GM19240 (cell line): ENCODE data around the gene TMC4.

Experiments used
- DNase-seq: peaks from one replicate; pipeline ENCODE4 v3.0.0; 2011; ENCODE audit warnings: low spot score; ENCODE audit not compliant: insufficient read length

The TMC4 gene

DNA sequence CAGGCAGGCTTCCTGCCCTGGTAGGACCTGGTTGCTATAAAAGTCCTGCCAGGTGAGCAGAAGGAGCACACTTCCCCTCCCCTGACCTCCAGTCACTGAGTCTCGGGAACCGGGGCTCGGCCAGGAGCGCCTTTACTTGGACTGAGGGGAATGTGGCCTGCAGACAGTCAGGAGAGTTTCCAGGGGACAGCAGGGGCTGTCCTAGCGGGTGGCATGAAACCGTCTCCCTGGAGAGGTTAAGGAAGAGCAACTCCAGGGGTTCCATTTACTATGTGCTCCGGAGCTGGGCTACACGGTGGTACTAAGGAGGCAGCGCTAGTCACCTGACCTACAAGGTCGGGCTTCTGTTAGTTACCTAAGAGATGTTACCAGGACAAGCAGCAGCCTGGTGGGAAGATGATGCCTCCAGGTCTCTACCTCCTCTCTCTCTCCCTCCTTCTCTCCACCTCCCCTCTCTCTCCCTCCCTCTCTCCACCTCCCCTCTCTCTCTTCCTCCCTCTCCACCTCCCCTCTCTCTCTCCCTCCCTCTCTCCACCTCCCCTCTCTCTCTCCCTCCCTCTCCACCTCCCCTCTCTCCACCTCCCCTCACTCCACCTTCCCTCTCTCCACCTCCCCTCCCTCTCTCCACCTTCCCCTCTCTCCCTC lies 39.5 kb downstream of the TMC4 start:
- no peak for DNase-seq

GRCh38 chr19:54129617-54129996 lies 43.4 kb downstream of the TMC4 start:
- DNase-seq: no peak

GRCh38 chr19:54128796-54129616 lies 44.0 kb downstream of the TMC4 start:
- DNase-seq: no peak

GRCh38 chr19:54128441-54128725 lies 44.6 kb downstream of the TMC4 start:
- no peak for DNase-seq

- DNase-seq: no peak
These were observed 45.1 kb downstream of the TMC4 start for GRCh38 chr19:54127688-54128440.

DNA sequence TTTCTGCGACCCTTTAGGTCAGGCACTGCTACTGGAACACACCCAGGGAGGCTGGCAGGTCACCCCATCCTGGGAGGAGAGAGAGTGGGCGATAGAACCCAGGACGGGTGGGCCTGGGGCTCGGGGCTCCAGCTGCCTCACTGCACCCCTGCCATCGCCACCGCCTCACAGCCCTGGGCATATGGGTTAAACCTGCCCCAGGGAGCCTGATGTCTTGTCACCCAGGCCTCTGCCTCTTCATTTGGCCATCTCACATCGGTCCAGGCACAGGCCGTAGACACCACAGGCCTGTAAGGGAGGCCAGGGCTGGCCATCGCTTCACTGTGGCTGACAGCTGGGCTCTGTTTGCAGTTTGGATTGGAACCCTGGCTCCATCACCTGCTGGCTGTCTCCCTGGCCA lies 47.2 kb downstream of the TMC4 start:
- no peak for DNase-seq

GRCh38 chr19:54124393-54124792 lies 48.6 kb downstream of the TMC4 start:
- no peak for DNase-seq

- no peak for DNase-seq
These were observed 49.3 kb downstream of the TMC4 start for GRCh38 chr19:54123682-54124081.

GRCh38 chr19:54121259-54121658 lies 51.7 kb downstream of the TMC4 start:
- no peak for DNase-seq

DNA sequence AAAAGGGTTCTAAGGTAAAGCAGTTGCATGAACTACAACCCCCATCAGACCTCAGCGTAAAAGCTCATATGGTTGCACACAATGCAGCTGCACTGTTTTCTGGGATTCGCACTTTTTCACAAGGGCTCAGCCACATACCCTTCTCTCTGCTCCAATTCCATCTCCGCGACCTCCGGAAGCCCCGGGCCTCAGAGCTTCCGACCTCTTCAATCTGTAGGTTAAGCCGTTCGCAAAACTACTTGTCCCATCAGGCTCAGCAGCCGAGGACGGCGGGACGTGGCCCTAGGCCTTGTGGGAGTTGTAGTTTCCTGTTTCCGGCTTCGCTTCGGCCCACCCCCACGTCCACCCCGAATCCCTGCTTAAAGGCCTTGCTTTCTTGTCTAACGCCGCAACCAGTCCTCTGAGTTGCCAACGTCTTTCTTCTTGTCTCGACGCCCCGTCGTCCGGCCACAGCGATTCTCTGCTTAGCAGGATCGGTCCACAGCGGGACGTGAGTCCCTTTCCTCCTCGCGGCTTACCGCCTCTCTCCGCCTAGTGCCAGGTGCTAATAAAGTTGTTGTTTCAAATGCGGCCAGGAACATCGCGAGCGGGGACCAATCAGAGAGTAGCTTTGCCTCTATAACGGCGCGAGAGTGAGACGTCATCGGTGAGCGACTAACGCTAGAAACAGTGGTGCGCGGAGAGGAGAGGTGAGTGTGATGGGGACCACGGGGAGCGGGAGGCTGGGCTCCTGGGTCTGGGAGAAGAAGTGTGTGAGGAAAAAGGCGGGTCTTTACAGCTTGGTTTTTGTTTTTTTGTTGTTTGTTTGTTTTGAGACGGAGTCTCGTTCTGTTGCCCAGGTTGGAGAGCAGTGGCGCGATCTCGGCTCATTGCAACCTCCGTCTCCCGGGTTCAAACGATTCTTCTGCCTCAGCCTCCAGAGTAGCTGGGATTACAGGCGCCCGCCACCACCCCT lies 57.6 kb downstream of the TMC4 start, which contains the start of the genes PRPF31 and TFPT:
Gene PRPF31, plus strand, starts transcription at position 646 of the 955 bp plus-strand sequence. CDS start 2,525 bp downstream, outside the sequence.
Gene TFPT, minus strand, starts transcription at position 549 of the 955 bp plus-strand sequence. Its CDS starts 388 bp downstream, at position 161.
- DNase-seq: peak; percentile 99

DNA sequence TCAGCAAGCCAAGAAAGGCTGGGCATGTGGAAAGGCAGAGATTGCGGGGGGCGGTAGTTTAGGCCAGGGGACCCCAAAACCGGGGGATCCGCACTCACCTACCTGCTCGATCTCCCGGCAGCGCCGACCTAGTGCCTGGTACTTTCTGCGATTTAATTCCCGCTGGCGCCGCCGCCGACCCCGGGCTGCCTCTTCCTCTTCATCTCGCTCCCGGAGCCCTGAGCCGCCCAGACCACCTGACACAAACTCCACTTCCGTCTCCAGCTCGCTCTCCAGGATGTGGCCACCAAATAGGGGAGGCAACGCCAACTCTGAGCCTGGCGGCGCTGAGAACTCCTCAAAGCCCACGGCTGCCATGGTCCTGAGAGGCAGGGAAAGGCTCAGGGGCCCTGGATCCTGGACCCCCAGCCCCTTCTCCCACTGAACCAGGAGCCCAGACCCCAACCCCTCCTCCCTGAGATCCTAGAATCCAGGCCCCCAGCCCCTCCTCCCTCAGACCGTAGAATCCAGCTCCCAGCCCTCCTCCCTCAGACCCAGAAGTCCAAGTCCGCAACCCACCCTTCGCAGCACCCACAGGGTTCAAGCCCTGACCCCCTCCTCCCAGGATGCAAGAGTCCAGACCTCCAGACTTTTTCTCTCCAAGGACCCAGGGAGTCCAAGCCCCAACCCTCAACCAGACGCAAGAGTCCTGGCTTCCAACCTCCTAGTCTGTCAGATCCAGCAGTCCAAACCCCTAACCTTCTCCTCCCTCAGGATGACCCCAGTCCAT lies 58.4 kb downstream of the TMC4 start:
- no peak for DNase-seq
